ENCODE data around the gene EDIL3. TPM values are rescaled to one million over a fixed set of nuclear protein-coding genes. Genes with fewer than 3 reads are reported as not detected.

The EDIL3 gene
- total RNA-seq, 1 donor from 2014 or later = 220 TPM

GRCh38 chr5:84125216-84125615 lies 259.5 kb downstream of the EDIL3 start:
- Mint-ChIP-seq H3K4me1 (ENCODE audit: low read depth, unreplicated experiment) (peaks cover 28% of the 10 kb centered on the region), H3K27me3 (ENCODE audit: unreplicated experiment) (peaks cover 2% of the 10 kb centered on the region), H3K4me3 (ENCODE audit: unreplicated experiment) (no peak overlapping the region), H3K36me3 (ENCODE audit: unreplicated experiment) (no peaks in the 10 kb centered on the region), H3K27ac (ENCODE audit: unreplicated experiment) (no peak overlapping the region), H3K9me3 (ENCODE audit: unreplicated experiment) (peaks cover 5% of the 10 kb centered on the region)
- no peak for DNase-seq
- no peak for TF ChIP-seq CTCF (IDR thresholded peaks at IDR 0.05; ENCODE audit: partially characterized antibody, unreplicated experiment)

GRCh38 chr5:84119252-84119651 lies 265.4 kb downstream of the EDIL3 start:
- no peak for TF ChIP-seq CTCF (IDR thresholded peaks at IDR 0.05; ENCODE audit: partially characterized antibody, unreplicated experiment)
- Mint-ChIP-seq H3K4me3 (ENCODE audit: unreplicated experiment) (no peak overlapping the region), H3K9me3 (ENCODE audit: unreplicated experiment) (peaks cover 3% of the 10 kb centered on the region), H3K4me1 (ENCODE audit: low read depth, unreplicated experiment) (peaks cover 18% of the 10 kb centered on the region), H3K27ac (ENCODE audit: unreplicated experiment) (no peak overlapping the region), H3K27me3 (ENCODE audit: unreplicated experiment) (no peaks in the 10 kb centered on the region), H3K36me3 (ENCODE audit: unreplicated experiment) (no peaks in the 10 kb centered on the region)
- DNase-seq = no peak

- H3K4me3 Mint-ChIP-seq (ENCODE audit: unreplicated experiment) = no peak overlapping the region
- no peak for TF ChIP-seq CTCF (IDR thresholded peaks at IDR 0.05; ENCODE audit: partially characterized antibody, unreplicated experiment)
- no peak overlapping the region for H3K27ac Mint-ChIP-seq (ENCODE audit: unreplicated experiment)
- H3K36me3 Mint-ChIP-seq (ENCODE audit: unreplicated experiment) = no peaks in the 10 kb centered on the region
- no peaks in the 10 kb centered on the region for H3K27me3 Mint-ChIP-seq (ENCODE audit: unreplicated experiment)
- H3K4me1 Mint-ChIP-seq (ENCODE audit: low read depth, unreplicated experiment) = peaks cover 25% of the 10 kb centered on the region
- no peak for DNase-seq
- peaks cover 6% of the 10 kb centered on the region for H3K9me3 Mint-ChIP-seq (ENCODE audit: unreplicated experiment)
Observed at GRCh38 chr5:84118551-84118950, 266.1 kb downstream of the EDIL3 start.

GRCh38 chr5:84115727-84116126 lies 269.0 kb downstream of the EDIL3 start:
- Mint-ChIP-seq H3K27me3 (ENCODE audit: unreplicated experiment) (no peaks in the 10 kb centered on the region), H3K36me3 (ENCODE audit: unreplicated experiment) (no peaks in the 10 kb centered on the region), H3K9me3 (ENCODE audit: unreplicated experiment) (peaks cover 2% of the 10 kb centered on the region), H3K4me3 (ENCODE audit: unreplicated experiment) (no peak overlapping the region), H3K4me1 (ENCODE audit: low read depth, unreplicated experiment) (peaks cover 42% of the 10 kb centered on the region), H3K27ac (ENCODE audit: unreplicated experiment) (no peak overlapping the region)
- TF ChIP-seq CTCF (IDR thresholded peaks at IDR 0.05; ENCODE audit: partially characterized antibody, unreplicated experiment) = no peak
- DNase-seq = no peak

GRCh38 chr5:84113246-84114105 lies 271.2 kb downstream of the EDIL3 start:
- Mint-ChIP-seq H3K27ac (ENCODE audit: unreplicated experiment) (peak overlapping the region; percentile 83), H3K4me3 (ENCODE audit: unreplicated experiment) (peak overlapping the region; percentile 55)
- no peak for DNase-seq

More at GRCh38 chr5:84113246-84114105, 271.2 kb downstream of the EDIL3 start:
- TF ChIP-seq CTCF (IDR thresholded peaks at IDR 0.05; ENCODE audit: partially characterized antibody, unreplicated experiment) = no peak
- peaks cover 47% of the 10 kb centered on the region for H3K4me1 Mint-ChIP-seq (ENCODE audit: low read depth, unreplicated experiment)
- H3K9me3 Mint-ChIP-seq (ENCODE audit: unreplicated experiment) = peaks cover 2% of the 10 kb centered on the region
- no peaks in the 10 kb centered on the region for H3K36me3 Mint-ChIP-seq (ENCODE audit: unreplicated experiment)
- H3K27me3 Mint-ChIP-seq (ENCODE audit: unreplicated experiment) = no peaks in the 10 kb centered on the region
